ENCODE measurements around the gene NXPE4. TPM values are rescaled to one million over a fixed set of nuclear protein-coding genes. Genes with fewer than 3 reads are reported as not detected.
"Not testable (repeated sequence)": the region's sequence is repeated elsewhere in the genome, so short reads cannot be mapped to it uniquely, and the experiment has no call there.

NXPE4 gene
- total RNA-seq (under 1 TPM in 2 of 7 donors, not detected in 5; 0.25 to 0.28 TPM), polyA plus RNA-seq (under 1 TPM in 1 of 3 donors, not detected in 2; 0.07 TPM)
- long read RNA-seq, donor 1, result 0 reads
- long read RNA-seq, donor 2, result 0 reads

- no peaks in the 10 kb centered on the region for H3K4me1 ChIP-seq
- H3K9me3 ChIP-seq, result no peaks in the 10 kb centered on the region
- H3K36me3 ChIP-seq, result no peaks in the 10 kb centered on the region
- no peak for TF ChIP-seq POLR2AphosphoS5 (IDR thresholded peaks at IDR 0.05)
- no peaks in the 10 kb centered on the region for H3K27me3 ChIP-seq (replicated peaks in 1 of 7)
- no peak within 1 kb of the TSS for H3K27ac ChIP-seq
- no peak within 1 kb of the TSS for H3K4me3 ChIP-seq
- intact Hi-C loops (cut with DNase I; ENCODE audit: low total_unique reads), result no loop called here
- WGBS, 5 donors, result 67 to 78% (median 72%) methylated on average over 2 of the region's 2 CpGs
- no peak for DNase-seq
Observed at GRCh38 chr11:114595571-114595970, at the start of gene NXPE4. Gene NXPE4 (minus strand): TSS chr11:114595786. CDS start chr11:114594759, 1,027 bp downstream.

DNA sequence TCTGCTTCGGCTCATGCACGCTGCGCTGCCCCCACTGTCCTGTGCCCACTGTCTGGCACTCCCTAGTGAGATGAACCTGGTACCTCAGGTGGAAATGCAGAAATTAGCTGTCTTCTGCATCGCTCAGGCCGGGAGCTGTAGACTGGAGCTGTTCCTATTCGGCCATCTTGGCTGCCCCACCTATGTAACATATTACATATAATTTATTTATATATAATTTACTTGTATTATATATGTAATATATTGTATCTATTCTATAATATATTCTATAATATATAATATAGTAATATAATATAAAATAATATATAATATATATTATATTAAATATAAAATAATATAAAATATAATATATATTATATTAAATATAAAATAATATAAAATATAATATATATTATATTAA lies 43.9 kb upstream of the NXPE4 start:
- DNase-seq; H3K4me3 ChIP-seq; H3K4me1 ChIP-seq; H3K9me3 ChIP-seq; H3K36me3 ChIP-seq; H3K27ac ChIP-seq; H3K27me3 ChIP-seq (replicated peaks in 1 of 7); intact Hi-C loops (cut with DNase I; ENCODE audit: low total_unique reads): not testable (repeated sequence)
- 94 to 97% (median 95%) methylated on average over 6 of the region's 6 CpGs for WGBS, 5 donors

- 88 to 93% (median 89%) methylated on average over 13 of the region's 13 CpGs for WGBS, 5 donors
- H3K4me3 ChIP-seq; H3K27me3 ChIP-seq (replicated peaks in 1 of 7); intact Hi-C loops (cut with DNase I; ENCODE audit: low total_unique reads); H3K27ac ChIP-seq; DNase-seq; H3K4me1 ChIP-seq; H3K36me3 ChIP-seq: not testable (repeated sequence)
- peaks cover 0 to 12% (median 5%) of the 10 kb centered on the region in 8 donors for H3K9me3 ChIP-seq
Observed at GRCh38 chr11:114631445-114631965, 35.9 kb upstream of the NXPE4 start.

DNA sequence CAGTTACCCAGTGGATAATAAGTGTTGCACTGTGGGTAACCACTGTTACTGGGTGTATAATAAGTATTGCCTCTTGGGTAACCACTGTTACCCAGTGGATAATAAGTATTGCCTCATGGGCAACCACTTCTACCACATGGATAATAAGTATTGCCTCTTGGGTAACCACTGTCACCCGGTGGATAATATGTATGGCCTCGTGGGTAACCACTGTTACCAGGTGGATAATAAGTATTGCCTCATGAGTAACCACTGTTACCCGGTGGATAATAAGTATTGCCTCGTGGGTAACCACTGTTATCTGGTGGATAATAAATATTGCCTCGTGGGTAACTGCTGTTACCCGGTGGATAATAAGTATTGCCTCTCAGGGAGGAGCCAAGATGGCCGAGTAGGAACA lies 29.7 kb upstream of the NXPE4 start:
- Histone ChIP-seq H3K36me3 (no peaks in the 10 kb centered on the region), H3K27me3 (replicated peaks in 1 of 7) (no peaks in the 10 kb centered on the region), H3K4me1 (no peaks in the 10 kb centered on the region), H3K9me3 (peaks cover 0 to 40% (median 9%) of the 10 kb centered on the region in 8 donors), H3K27ac (no peak overlapping the region), H3K4me3 (no peak overlapping the region)
- 78 to 93% (median 87%) methylated on average over 7 of the region's 7 CpGs for WGBS, 5 donors
- TF ChIP-seq POLR2AphosphoS5 (IDR thresholded peaks at IDR 0.05) (no peak), POLR2A (IDR thresholded peaks at IDR 0.05) (no peak)
- TF ChIP-seq, protein P1, sequence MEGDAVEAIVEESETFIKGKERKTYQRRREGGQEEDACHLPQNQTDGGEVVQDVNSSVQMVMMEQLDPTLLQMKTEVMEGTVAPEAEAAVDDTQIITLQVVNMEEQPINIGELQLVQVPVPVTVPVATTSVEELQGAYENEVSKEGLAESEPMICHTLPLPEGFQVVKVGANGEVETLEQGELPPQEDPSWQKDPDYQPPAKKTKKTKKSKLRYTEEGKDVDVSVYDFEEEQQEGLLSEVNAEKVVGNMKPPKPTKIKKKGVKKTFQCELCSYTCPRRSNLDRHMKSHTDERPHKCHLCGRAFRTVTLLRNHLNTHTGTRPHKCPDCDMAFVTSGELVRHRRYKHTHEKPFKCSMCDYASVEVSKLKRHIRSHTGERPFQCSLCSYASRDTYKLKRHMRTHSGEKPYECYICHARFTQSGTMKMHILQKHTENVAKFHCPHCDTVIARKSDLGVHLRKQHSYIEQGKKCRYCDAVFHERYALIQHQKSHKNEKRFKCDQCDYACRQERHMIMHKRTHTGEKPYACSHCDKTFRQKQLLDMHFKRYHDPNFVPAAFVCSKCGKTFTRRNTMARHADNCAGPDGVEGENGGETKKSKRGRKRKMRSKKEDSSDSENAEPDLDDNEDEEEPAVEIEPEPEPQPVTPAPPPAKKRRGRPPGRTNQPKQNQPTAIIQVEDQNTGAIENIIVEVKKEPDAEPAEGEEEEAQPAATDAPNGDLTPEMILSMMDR (IDR thresholded peaks at IDR 0.05 in 8 of 11, conservative IDR thresholded peaks at IDR 0.05 in 3 of 11), result no peak
- intact Hi-C loops (cut with DNase I; ENCODE audit: low total_unique reads), result no loop called here
- no peak for DNase-seq

DNA sequence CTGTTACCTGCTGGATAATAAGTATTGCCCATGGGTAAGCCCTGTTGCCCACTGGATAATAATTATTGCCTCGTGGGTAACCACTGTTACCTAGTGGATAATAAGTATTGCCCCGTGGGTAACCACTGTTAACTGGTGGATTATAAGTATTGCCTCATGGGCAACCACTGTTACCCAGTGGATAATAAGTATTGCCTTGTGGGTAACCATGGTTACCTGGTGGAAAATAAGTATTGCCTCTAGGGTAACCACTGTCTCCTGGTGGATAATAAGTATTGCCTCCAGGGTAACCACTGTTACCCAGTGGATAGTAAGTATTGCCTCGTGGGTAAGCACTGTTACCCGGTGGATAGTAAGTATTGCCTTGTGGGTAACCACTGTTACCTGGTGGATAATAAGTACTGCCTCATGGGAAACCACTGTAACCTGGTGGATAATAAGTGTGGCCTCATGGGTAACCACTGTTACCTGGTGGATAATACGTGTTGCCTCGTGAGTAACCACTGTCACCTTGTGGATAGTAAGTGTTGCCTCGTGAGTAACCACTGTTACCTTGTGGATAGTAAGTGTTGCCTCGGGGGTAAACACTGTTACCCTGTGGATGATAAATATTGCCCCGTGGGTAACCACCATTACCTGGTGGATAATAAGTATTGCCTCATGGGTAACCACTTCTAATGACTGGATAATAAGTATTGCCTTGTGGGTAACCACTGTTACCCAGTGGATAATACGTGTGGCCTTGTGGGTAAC lies 29.0 kb upstream of the NXPE4 start:
- DNase-seq, result no peak
- Histone ChIP-seq H3K4me3 (no peak overlapping the region), H3K9me3 (peaks cover 0 to 41% (median 10%) of the 10 kb centered on the region in 8 donors), H3K4me1 (no peaks in the 10 kb centered on the region), H3K36me3 (no peaks in the 10 kb centered on the region), H3K27ac (no peak overlapping the region), H3K27me3 (replicated peaks in 1 of 7) (no peaks in the 10 kb centered on the region)
- TF ChIP-seq POLR2AphosphoS5 (IDR thresholded peaks at IDR 0.05) (no peak), POLR2A (IDR thresholded peaks at IDR 0.05) (no peak)
- TF ChIP-seq, protein P1 (IDR thresholded peaks at IDR 0.05 in 8 of 11, conservative IDR thresholded peaks at IDR 0.05 in 3 of 11), result no peak
- WGBS, 5 donors, result 75 to 87% (median 86%) methylated on average over 10 of the region's 10 CpGs
- intact Hi-C loops (cut with DNase I; ENCODE audit: low total_unique reads), result no loop called here

All from spleen (tissue), 13 donors.